ENCODE results near the gene STAC. TPM values are rescaled to one million over a fixed set of nuclear protein-coding genes. Genes with fewer than 3 reads are reported as not detected.

The STAC gene
- total and polyA plus RNA-seq, 2 experiments from 2014 or later, result 12.2 to 24.9 TPM

DNA sequence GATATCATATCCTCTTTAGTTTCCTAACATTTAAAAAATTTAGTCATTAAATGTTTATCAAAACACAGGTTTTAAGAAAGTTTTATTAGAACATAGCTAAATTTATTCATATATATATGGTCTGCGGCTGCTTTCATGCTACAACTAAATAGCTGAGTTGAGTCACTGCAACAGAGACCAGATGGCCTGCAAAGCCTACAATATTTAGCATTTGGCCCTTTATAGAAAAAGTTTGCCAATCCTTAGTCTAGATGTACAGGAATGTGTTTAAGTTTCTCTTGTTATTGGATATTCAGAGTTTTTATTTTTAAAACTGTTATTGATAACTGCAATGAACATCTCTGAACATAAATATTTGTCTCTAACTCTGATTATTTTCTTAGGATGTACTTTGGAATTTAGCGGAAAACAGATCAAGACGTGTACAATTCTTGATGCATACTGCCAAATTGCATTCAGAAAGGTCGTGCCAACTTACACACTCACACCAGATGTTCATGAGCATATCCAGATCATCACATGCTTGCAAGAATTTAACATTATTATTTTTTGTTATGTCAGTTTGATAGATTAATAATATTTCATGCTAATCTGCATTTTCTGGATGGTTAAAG is 157.9 kb downstream of the STAC start:
- H3K27ac ChIP-seq, result no peak overlapping the region
- H3K4me3 ChIP-seq, result no peak overlapping the region

DNA sequence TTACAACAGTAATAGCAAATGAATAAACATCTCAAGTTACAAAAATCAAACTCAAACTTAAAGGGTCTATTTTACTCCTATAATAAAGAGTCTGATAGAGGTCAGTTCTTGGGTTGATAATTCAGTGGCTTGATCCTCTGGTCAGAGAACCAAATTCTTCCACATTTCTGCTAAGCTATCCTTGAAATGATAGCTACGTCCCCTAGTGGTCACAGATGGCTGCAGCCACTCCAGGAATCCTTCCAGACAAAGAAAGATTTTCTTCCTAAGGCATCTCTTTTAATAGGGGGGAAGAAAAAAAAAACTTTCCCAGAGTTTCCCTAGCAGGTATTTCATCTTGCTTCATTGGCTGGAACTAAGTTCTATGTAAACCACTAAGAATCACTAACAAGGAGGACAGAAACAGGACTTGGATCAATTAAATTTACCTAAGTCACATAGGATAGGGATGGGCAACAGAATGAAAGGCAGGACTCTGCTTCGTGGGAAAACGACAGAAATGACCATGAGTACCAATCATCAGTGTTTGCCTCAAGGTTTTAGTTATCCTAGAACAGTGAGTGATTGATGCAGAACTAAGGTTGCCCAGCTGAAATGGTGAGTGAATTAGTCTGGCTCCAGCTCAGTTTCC is 160.7 kb downstream of the STAC start:
- TF ChIP-seq, protein P1, sequence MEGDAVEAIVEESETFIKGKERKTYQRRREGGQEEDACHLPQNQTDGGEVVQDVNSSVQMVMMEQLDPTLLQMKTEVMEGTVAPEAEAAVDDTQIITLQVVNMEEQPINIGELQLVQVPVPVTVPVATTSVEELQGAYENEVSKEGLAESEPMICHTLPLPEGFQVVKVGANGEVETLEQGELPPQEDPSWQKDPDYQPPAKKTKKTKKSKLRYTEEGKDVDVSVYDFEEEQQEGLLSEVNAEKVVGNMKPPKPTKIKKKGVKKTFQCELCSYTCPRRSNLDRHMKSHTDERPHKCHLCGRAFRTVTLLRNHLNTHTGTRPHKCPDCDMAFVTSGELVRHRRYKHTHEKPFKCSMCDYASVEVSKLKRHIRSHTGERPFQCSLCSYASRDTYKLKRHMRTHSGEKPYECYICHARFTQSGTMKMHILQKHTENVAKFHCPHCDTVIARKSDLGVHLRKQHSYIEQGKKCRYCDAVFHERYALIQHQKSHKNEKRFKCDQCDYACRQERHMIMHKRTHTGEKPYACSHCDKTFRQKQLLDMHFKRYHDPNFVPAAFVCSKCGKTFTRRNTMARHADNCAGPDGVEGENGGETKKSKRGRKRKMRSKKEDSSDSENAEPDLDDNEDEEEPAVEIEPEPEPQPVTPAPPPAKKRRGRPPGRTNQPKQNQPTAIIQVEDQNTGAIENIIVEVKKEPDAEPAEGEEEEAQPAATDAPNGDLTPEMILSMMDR (IDR thresholded peaks at IDR 0.05; ENCODE audit: low read depth, low read length), result peak; percentile 91
- Histone ChIP-seq H3K9me3 (ENCODE audit: low read depth) (no peaks in the 10 kb centered on the region), H3K36me3 (no peaks in the 10 kb centered on the region), H3K27ac (no peak overlapping the region), H3K27me3 (no peaks in the 10 kb centered on the region), H3K4me1 (ENCODE audit: low read depth) (no peaks in the 10 kb centered on the region), H3K4me3 (no peak overlapping the region)
- DNase-seq (ENCODE audit: low read depth in 1 of 2, low spot score in 1 of 2), result peak; percentile 61 to 71

More for the DNA sequence above, 157.9 kb downstream of the STAC start:
- TF ChIP-seq, protein P1 (IDR thresholded peaks at IDR 0.05; ENCODE audit: low read depth, low read length), result no peak
- DNase-seq (ENCODE audit: low read depth in 1 of 2, low spot score in 1 of 2), result no peak
- Histone ChIP-seq H3K4me1 (ENCODE audit: low read depth) (no peaks in the 10 kb centered on the region), H3K27me3 (no peaks in the 10 kb centered on the region), H3K36me3 (no peaks in the 10 kb centered on the region), H3K9me3 (ENCODE audit: low read depth) (no peaks in the 10 kb centered on the region)

DNA sequence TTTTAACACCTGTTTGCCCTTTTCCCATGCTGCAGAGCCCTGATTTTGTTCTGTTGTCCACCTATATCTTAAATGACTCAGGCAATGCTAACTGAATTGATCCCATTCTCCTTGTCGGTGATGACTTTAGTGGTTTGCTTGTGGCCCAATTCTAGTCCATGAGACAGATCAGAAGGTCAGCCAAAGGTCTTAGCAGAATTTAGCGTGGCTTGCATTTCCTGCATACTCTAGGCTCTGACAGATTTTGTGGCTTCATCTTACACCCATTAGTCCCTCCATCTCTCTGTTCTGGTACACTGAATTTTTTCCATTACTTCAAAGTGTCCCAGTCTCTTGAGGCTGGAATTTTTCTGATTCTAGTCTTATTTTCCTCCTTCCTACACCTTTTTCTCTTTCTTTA is 161.9 kb downstream of the STAC start:
- DNase-seq (ENCODE audit: low read depth in 1 of 2, low spot score in 1 of 2), result peak in 1 of 2 donors; percentile 45
- Histone ChIP-seq H3K36me3 (no peaks in the 10 kb centered on the region), H3K27ac (no peak overlapping the region), H3K4me3 (no peak overlapping the region), H3K9me3 (ENCODE audit: low read depth) (no peaks in the 10 kb centered on the region), H3K27me3 (no peaks in the 10 kb centered on the region), H3K4me1 (ENCODE audit: low read depth) (no peaks in the 10 kb centered on the region)
- TF ChIP-seq, protein P1 (IDR thresholded peaks at IDR 0.05; ENCODE audit: low read depth, low read length), result no peak

DNA sequence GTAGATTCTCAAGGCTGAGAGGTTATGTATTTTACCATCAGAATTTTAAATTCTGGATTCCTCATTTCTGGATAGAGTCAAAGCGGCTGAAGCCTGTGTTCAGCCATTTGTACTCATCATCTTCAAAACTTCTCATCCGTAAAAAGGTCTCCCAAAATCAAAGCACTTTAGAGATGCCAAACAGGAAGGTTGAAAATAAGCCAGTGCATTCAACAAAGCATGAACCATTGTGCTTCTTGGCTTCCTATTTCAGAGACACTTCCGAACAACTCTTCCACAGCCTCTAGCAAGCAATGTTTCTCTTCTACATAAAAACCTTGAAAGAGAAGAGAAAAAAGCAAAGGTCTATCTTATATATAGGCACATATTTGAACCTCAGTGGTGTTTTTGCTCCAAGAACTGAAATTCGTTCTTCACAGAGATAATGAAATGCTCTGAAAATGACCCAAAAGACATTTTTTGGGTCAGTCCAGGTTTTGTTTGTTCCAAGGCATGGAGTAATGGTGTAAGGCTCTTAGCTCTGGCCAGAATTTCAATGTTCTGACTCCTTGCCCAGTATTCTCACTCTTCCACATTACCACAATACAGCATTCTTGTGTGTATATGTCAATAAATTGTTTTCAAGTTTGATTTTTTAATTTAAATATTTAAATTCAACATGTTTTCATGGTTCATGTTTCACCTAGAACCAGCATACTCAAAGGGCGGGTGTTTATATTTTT is 163.1 kb downstream of the STAC start:
- no peaks in the 10 kb centered on the region for H3K9me3 ChIP-seq (ENCODE audit: low read depth)
- H3K4me1 ChIP-seq (ENCODE audit: low read depth), result no peaks in the 10 kb centered on the region
- DNase-seq (ENCODE audit: low read depth in 1 of 2, low spot score in 1 of 2), result peak in 1 of 2 donors; percentile 9
- H3K4me3 ChIP-seq, result no peak overlapping the region
- H3K36me3 ChIP-seq, result no peaks in the 10 kb centered on the region
- no peaks in the 10 kb centered on the region for H3K27me3 ChIP-seq
- TF ChIP-seq, protein P1 (IDR thresholded peaks at IDR 0.05; ENCODE audit: low read depth, low read length), result no peak
- H3K27ac ChIP-seq, result no peak overlapping the region

DNA sequence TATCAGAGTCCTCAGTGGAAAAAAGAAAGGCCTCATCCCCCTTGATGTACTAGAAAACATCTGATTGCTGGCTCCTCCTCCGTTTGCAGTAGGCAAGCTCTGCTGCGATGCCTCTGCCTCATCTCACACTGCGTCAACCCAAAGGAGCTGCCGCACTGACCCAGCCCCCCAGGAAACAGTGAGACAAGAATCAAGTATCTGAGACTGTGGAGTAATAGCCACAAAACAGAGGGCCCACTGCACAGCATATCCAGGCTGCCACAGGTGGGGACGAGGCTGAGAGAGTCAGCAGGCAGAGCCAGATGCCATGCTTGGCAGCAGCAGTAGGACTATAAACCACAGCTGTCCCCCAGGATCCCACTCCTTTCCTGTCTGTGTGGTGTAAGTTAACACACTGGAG is 165.9 kb downstream of the STAC start:
- Histone ChIP-seq H3K4me3 (no peak overlapping the region), H3K27me3 (no peaks in the 10 kb centered on the region), H3K4me1 (ENCODE audit: low read depth) (no peaks in the 10 kb centered on the region), H3K27ac (no peak overlapping the region), H3K9me3 (ENCODE audit: low read depth) (no peaks in the 10 kb centered on the region), H3K36me3 (no peaks in the 10 kb centered on the region)
- TF ChIP-seq, protein P1 (IDR thresholded peaks at IDR 0.05; ENCODE audit: low read depth, low read length), result no peak
- DNase-seq (ENCODE audit: low read depth in 1 of 2, low spot score in 1 of 2), result peak in 1 of 2 donors; percentile 47

Data from cardiac muscle cell (in vitro differentiated cells and primary cell).